Measurements from ENCODE around the gene NTRK3. TPM values are rescaled to one million over a fixed set of nuclear protein-coding genes. Genes with fewer than 3 reads are reported as not detected.

NTRK3 gene
- total and polyA plus RNA-seq, 12 donors, result 1.6 to 8.5 (median 3.3) TPM

GRCh38 chr15:88246666-88247446 is 9.7 kb downstream of the NTRK3 start:
- peaks cover 0 to 10% of the 10 kb centered on the region in 2 donors for H3K4me1 ChIP-seq (replicated peaks in 1 of 2)
- H3K36me3 ChIP-seq (replicated peaks in 1 of 2), result no peaks in the 10 kb centered on the region
- 11 to 13% (median 13%) methylated on average over 24 to 27 of the region's 27 CpGs for WGBS, 4 donors
- no peak overlapping the region for H3K4me3 ChIP-seq
- H3K27ac ChIP-seq, result no peak overlapping the region
- H3K9me3 ChIP-seq (replicated peaks in 1 of 3), result no peaks in the 10 kb centered on the region
- TF ChIP-seq POLR2A (IDR thresholded peaks at IDR 0.05), result no peak
- TF ChIP-seq, protein P1, sequence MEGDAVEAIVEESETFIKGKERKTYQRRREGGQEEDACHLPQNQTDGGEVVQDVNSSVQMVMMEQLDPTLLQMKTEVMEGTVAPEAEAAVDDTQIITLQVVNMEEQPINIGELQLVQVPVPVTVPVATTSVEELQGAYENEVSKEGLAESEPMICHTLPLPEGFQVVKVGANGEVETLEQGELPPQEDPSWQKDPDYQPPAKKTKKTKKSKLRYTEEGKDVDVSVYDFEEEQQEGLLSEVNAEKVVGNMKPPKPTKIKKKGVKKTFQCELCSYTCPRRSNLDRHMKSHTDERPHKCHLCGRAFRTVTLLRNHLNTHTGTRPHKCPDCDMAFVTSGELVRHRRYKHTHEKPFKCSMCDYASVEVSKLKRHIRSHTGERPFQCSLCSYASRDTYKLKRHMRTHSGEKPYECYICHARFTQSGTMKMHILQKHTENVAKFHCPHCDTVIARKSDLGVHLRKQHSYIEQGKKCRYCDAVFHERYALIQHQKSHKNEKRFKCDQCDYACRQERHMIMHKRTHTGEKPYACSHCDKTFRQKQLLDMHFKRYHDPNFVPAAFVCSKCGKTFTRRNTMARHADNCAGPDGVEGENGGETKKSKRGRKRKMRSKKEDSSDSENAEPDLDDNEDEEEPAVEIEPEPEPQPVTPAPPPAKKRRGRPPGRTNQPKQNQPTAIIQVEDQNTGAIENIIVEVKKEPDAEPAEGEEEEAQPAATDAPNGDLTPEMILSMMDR (IDR thresholded peaks at IDR 0.05), result peak; percentile 79 to 99 (median 90)
- peaks cover 8% of the 10 kb centered on the region for H3K27me3 ChIP-seq
- intact Hi-C loops (cut with DNase I), result loop anchor here in 1 of 2 donors (10.0 kb wide), 1 partner anchor 1332 kb away; no protein-coding TSS in a partner anchor
- peak; percentile 64 to 89 (median 74) for DNase-seq

DNA sequence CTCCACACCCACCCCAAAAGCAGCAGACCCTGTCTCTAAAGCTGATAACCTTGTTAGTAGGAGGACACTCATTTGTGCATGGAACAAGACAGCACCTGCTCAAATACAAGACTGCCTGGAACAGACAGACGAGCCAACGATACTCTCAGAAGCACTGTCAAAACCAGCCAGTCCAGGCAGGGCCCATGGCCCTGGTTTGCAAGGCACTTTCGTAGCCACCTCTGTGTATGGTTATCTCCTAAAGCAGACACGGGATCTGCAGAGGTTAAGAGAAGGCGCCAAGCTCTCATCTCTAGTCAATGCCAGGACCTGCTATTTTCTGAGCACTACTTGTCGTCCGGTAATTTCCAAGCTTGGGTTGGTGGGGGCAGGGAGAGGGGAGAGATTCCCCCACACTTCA is 10.5 kb downstream of the NTRK3 start:
- H3K4me3 ChIP-seq, result no peak overlapping the region
- WGBS, 4 donors, result 77 to 82% (median 79%) methylated on average over 6 to 7 of the region's 7 CpGs
- no peaks in the 10 kb centered on the region for H3K27me3 ChIP-seq
- no peaks in the 10 kb centered on the region for H3K9me3 ChIP-seq (replicated peaks in 1 of 3)
- intact Hi-C loops (cut with DNase I), result loop anchor here in 1 of 2 donors (10.0 kb wide), 1 partner anchor 1331 kb away; no protein-coding TSS in a partner anchor
- peaks cover 0 to 10% of the 10 kb centered on the region in 2 donors for H3K4me1 ChIP-seq (replicated peaks in 1 of 2)
- no peak for DNase-seq
- no peak for TF ChIP-seq POLR2A (IDR thresholded peaks at IDR 0.05)
- TF ChIP-seq, protein P1 (IDR thresholded peaks at IDR 0.05), result no peak
- no peaks in the 10 kb centered on the region for H3K36me3 ChIP-seq (replicated peaks in 1 of 2)
- H3K27ac ChIP-seq, result no peak overlapping the region

DNA sequence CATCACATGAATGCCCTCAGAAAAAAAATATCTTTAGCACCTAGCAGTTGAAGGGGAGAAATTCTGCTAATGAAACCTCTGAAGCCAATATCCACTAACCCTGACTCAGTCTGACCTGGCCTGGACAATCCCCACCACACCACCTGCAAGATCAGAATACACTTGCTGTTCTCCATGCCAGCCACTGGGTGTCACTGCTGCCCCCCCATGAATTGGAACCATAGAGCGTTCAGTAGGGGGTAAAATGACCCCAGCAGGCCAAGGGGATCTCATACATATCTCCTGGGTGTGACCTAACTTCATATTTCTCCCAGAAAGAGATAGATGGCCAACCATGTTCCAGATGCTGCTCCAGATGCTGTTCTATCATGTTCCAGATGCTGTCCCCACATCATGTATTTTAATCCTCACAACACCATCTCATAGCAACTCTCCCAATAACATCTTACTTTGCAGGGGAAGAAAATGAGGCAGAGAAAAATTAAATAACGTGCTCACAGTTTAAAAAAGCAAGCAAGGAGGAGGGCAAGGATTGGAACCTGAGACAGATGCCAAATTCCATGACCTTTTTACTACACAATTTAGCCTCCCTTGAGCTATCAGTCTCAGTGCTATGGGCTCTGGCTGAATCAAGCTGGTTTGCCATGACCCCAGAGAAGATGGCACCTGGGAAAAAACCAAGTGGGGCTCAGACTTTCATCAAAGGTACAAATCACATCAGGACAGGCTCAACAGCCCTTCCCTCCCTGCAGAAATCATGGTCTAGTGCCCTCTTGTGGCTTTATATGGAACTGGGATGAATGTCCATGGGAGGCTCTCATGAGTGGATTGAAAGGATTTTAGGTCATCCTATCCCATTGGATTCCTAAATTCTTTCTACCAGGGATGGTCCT is 12.4 kb downstream of the NTRK3 start:
- intact Hi-C loops (cut with DNase I), result loop anchor here in 1 of 2 donors (10.0 kb wide), 1 partner anchor 1329 kb away; no protein-coding TSS in a partner anchor
- no peak overlapping the region for H3K27ac ChIP-seq
- H3K36me3 ChIP-seq (replicated peaks in 1 of 2), result no peaks in the 10 kb centered on the region
- H3K9me3 ChIP-seq (replicated peaks in 1 of 3), result no peaks in the 10 kb centered on the region
- 34 to 57% (median 47%) methylated on average over 1 to 2 of the region's 2 CpGs for WGBS, 4 donors
- no peaks in the 10 kb centered on the region for H3K27me3 ChIP-seq
- H3K4me3 ChIP-seq, result no peak overlapping the region
- H3K4me1 ChIP-seq (replicated peaks in 1 of 2), result peaks cover 0 to 10% of the 10 kb centered on the region in 2 donors
- no peak for DNase-seq
- no peak for TF ChIP-seq POLR2A (IDR thresholded peaks at IDR 0.05)
- TF ChIP-seq, protein P1 (IDR thresholded peaks at IDR 0.05), result peak in 5 of 6 experiments; percentile 9 to 53 (median 40)
